NCI-H2029 treated with DMSO at 0.1 percent for 48 hours (cell line): Measurements from ENCODE around the gene SPTY2D1.

Experiments
- DNase-seq: peaks from one replicate; lab custom pipeline; 2025; lab: John Stamatoyannopoulos, UW

Gene SPTY2D1

GRCh38 chr11:18563090-18563730 is 70.9 kb downstream of the SPTY2D1 start:
- DNase-seq: no peak
